ENCODE results near the gene CEP295NL. TPM values are rescaled to one million over a fixed set of nuclear protein-coding genes. Genes with fewer than 3 reads are reported as not detected.

Gene CEP295NL
- total RNA-seq, 1 donor, result 2.5 TPM

DNA sequence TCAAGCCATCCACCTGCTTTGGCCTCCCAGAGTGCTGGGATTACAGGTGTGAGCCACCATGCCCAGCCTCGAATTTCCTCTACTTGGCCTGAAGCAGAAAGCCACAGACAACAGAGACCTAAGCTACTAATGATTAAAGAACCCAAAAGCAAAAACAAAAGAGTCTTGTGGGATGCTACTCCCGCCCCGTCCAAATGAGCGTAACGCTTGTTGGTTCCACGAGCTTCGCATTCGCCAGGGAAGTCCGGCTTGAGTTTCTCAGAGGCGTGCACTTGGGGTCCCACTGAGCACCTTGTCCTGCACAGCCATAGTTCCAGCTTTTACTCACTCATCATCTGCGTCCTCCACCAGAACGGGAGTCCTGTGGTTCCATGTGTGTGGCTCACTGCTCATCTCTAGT lies 16.0 kb downstream of the CEP295NL start:
- Histone ChIP-seq H3K79me2 (ENCODE audit: insufficient read depth, low read length) (peaks cover 96% of the 10 kb centered on the region), H4K20me1 (ENCODE audit: insufficient read depth, low read length) (peaks cover 35% of the 10 kb centered on the region), H2AFZ (ENCODE audit: low read length) (no peak overlapping the region), H3K4me1 (ENCODE audit: insufficient read depth, low read length) (peaks cover 27% of the 10 kb centered on the region), H3K4me3 (ENCODE audit: insufficient read depth, low read length) (no peak overlapping the region), H3K4me2 (ENCODE audit: insufficient read depth, low read length) (no peak overlapping the region), H3K9me3 (ENCODE audit: low read depth, low read length) (no peaks in the 10 kb centered on the region), H3K27me3 (ENCODE audit: insufficient read depth, low read length) (no peaks in the 10 kb centered on the region), H3K27ac (ENCODE audit: low read depth, low read length) (no peak overlapping the region), H3K36me3 (ENCODE audit: insufficient read depth, low read length) (peaks cover 22% of the 10 kb centered on the region)
- DNase-seq (ENCODE audit: insufficient read length, low spot score, missing footprints), result no peak
- TF ChIP-seq CTCF (IDR thresholded peaks at IDR 0.05; ENCODE audit: extremely low read depth, low read depth, low read length), result no peak

DNA sequence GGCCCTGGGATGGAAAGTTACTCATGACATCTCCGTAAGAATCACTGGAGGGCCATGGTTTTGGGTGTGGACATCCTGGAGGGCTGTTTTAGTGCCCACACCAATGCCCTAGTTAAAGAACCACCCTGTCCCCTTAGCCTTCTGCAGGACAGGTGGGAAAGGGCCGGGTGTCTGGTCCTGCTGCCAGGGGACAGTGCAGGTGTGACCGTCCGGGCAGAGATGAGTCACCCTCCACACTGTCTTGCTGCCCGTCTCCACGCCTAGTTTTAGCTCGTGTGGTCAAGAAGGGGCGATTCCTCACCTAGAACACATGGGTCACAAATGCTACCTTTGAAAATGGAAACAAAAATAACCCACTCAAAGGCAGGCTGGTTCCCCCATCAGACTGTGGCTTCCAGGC lies 17.0 kb downstream of the CEP295NL start:
- Histone ChIP-seq H3K4me2 (ENCODE audit: insufficient read depth, low read length) (no peak overlapping the region), H2AFZ (ENCODE audit: low read length) (no peak overlapping the region), H3K4me1 (ENCODE audit: insufficient read depth, low read length) (peaks cover 27% of the 10 kb centered on the region), H3K9me3 (ENCODE audit: low read depth, low read length) (no peaks in the 10 kb centered on the region), H4K20me1 (ENCODE audit: insufficient read depth, low read length) (peaks cover 25% of the 10 kb centered on the region), H3K36me3 (ENCODE audit: insufficient read depth, low read length) (peaks cover 16% of the 10 kb centered on the region), H3K27ac (ENCODE audit: low read depth, low read length) (peak overlapping the region; percentile 2), H3K79me2 (ENCODE audit: insufficient read depth, low read length) (peaks cover 94% of the 10 kb centered on the region), H3K4me3 (ENCODE audit: insufficient read depth, low read length) (no peak overlapping the region), H3K27me3 (ENCODE audit: insufficient read depth, low read length) (no peaks in the 10 kb centered on the region)
- no peak for TF ChIP-seq CTCF (IDR thresholded peaks at IDR 0.05; ENCODE audit: extremely low read depth, low read depth, low read length)
- DNase-seq (ENCODE audit: insufficient read length, low spot score, missing footprints), result peak; percentile 46

DNA sequence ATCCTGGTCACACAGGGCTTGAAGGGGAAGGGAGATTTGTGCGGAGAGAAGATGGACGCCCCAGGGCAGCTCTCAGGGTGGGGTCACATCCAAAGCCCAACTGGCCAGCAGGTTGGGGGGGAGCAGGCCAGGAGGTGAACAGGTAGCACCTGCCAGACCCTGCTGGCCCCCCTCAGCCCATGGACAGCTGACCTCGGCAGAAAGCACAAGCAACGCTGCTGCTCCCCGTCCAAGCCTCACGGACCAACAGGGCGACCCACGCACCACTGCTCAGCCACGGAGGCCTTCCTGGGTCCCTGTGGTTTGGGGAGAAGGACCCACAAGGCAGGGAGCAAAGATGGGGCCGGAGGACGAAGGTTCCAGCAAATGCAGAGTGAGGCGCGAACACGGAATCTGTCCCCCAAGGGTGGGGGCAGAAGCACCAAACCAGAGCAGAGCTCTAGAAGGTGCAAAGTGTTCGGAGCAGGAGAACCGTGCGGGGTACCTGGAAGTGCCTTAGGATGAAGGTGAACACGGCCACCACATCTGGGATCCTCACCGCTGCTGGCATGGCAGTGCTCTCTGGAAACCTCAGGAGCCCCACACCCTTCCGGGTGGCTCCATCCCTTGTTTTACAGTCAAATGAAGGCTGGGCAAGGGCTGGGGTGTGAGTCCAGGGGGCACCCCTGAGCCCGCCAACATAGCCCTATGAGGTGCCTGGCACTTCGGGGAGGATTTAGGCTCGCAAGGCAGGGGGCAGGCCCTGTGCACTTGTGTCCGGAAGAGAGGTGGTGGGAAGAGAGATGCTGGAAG lies 17.9 kb downstream of the CEP295NL start:
- Histone ChIP-seq H3K4me1 (ENCODE audit: insufficient read depth, low read length) (peaks cover 32% of the 10 kb centered on the region), H3K27me3 (ENCODE audit: insufficient read depth, low read length) (no peaks in the 10 kb centered on the region), H3K79me2 (ENCODE audit: insufficient read depth, low read length) (peaks cover 93% of the 10 kb centered on the region), H3K36me3 (ENCODE audit: insufficient read depth, low read length) (peaks cover 11% of the 10 kb centered on the region), H3K9me3 (ENCODE audit: low read depth, low read length) (no peaks in the 10 kb centered on the region), H4K20me1 (ENCODE audit: insufficient read depth, low read length) (peaks cover 23% of the 10 kb centered on the region), H3K4me2 (ENCODE audit: insufficient read depth, low read length) (no peak overlapping the region), H2AFZ (ENCODE audit: low read length) (no peak overlapping the region), H3K27ac (ENCODE audit: low read depth, low read length) (peak overlapping the region; percentile 88), H3K4me3 (ENCODE audit: insufficient read depth, low read length) (no peak overlapping the region)
- peak; percentile 58 for DNase-seq (ENCODE audit: insufficient read length, low spot score, missing footprints)
- no peak for TF ChIP-seq CTCF (IDR thresholded peaks at IDR 0.05; ENCODE audit: extremely low read depth, low read depth, low read length)

DNA sequence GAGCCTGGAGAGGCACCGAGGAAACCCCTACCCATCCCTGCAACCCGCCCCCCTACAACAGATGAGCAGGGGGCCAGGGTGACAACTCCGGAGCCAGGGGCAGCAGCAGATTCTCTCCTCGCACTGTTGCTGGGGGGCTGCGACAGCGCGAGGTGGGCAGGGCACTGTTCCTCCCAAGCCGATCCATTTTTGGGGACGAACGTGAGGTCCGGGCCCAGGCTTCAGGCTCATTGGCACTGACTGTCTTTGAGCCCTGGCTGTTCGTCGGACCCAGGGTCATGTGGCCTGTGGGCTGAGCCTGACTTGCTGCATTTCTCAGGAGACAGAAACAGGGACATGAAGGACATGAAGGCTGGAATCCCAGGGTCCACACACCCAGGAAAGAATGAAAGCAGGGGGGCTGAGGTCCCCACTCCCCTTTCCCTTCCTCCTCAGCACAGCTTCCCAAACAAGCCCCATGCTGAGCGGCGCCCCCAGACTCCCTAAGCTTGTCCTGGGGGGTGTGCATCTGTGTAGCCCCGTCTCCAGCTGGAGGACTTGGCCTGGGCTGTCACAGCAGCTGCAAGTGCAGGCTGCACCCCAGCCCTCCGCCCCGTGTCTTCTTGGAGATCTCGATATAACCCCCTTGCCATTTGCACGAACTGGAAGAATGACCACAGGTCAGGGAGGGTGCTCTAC lies 18.7 kb downstream of the CEP295NL start:
- peaks cover 39% of the 10 kb centered on the region for H3K4me1 ChIP-seq (ENCODE audit: insufficient read depth, low read length)
- no peaks in the 10 kb centered on the region for H3K27me3 ChIP-seq (ENCODE audit: insufficient read depth, low read length)
- H3K79me2 ChIP-seq (ENCODE audit: insufficient read depth, low read length), result peaks cover 89% of the 10 kb centered on the region
- no peaks in the 10 kb centered on the region for H3K9me3 ChIP-seq (ENCODE audit: low read depth, low read length)
- H3K36me3 ChIP-seq (ENCODE audit: insufficient read depth, low read length), result peaks cover 11% of the 10 kb centered on the region
- peaks cover 24% of the 10 kb centered on the region for H4K20me1 ChIP-seq (ENCODE audit: insufficient read depth, low read length)
- DNase-seq (ENCODE audit: insufficient read length, low spot score, missing footprints), result peak; percentile 81
- no peak overlapping the region for H2AFZ ChIP-seq (ENCODE audit: low read length)
- TF ChIP-seq CTCF (IDR thresholded peaks at IDR 0.05; ENCODE audit: extremely low read depth, low read depth, low read length), result no peak
- H3K4me3 ChIP-seq (ENCODE audit: insufficient read depth, low read length), result peak overlapping the region; percentile 56
- H3K4me2 ChIP-seq (ENCODE audit: insufficient read depth, low read length), result peak overlapping the region; percentile 70
- peak overlapping the region; percentile 88 for H3K27ac ChIP-seq (ENCODE audit: low read depth, low read length)

Data from osteoblast (primary cell).